EH (cell line): ENCODE measurements around the gene SRGAP2C.
A peak's percentile ranks its signal among the peaks of the same experiment; 100 is the strongest.
"Not testable (repeated sequence)": the region's sequence is repeated elsewhere in the genome, so short reads cannot be mapped to it uniquely, and the experiment has no call there.

Source experiments
- DNase-seq: peaks from one replicate; pipeline ENCODE4 v3.0.0-alpha.2; 2015; ENCODE audit warnings: low read depth

Gene SRGAP2C

DNA sequence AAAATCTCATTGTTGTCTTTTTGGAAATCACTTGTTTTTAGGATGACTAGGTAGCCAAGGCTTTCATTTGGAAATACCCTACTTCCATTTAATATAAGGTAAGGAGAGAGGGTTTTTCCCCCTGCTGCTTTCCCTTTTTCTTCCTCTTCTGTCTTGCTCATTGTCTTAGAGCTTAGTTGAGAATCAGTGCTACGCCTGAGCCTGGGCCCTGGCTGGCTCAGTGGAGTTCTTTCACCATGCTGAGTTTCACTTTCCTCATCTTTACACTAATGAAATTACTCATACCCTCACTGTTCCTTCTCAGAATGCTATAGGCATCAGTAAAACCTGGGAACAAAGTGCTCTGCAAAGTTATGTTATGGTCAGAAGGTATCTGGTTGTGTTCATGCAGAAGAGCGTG, 154.8 kb downstream of the SRGAP2C start:
- not testable (repeated sequence) for DNase-seq

DNA sequence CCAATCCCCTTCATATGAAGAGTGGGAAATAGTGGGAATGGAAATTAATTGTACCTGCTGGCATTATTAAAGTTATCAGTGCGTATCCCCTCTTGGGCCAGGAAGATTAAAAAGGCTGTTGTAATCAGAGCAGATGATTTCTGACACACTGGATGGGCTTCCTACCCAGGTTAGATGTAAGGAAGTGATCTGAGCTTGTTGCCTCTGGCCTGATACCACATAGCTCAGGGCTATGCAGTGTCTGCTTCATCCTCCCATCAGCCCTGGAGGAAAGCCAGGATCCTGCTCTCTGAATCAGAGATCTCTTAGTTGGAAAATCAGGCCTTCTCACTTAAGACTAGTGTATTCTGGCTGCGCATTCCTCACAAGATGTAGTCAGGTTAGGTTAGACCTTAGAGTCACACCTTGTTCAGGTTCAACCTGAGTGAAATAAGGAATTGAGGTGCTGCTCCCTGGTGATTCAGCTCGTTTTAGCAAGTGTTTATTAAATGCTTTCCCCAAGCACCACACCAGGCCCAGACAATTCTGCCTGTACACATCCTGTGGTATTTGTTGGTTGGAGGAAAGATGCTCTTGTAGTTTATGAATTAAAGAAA, 158.6 kb downstream of the SRGAP2C start:
- peak; percentile 75 for DNase-seq

DNA sequence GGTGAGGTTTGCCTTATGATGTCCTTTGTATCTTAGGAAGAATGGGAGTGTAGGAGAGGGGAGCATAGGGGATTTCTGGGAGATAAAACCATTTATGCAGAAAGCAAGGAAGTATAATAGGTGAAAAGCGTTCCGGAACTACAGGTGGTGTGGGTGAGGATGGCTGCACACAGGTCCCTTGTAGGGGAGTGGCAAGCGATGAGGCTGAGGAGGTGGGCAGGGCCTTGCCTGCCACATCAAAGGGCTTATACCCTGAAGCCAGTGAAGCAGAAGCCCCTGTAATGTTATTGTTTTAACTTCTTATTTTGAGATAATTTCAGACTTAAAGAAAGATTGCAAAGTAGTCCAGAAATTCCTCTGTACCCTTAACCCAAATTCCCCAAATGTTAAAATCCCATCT, 159.6 kb downstream of the SRGAP2C start:
- DNase-seq: not testable (repeated sequence)

DNA sequence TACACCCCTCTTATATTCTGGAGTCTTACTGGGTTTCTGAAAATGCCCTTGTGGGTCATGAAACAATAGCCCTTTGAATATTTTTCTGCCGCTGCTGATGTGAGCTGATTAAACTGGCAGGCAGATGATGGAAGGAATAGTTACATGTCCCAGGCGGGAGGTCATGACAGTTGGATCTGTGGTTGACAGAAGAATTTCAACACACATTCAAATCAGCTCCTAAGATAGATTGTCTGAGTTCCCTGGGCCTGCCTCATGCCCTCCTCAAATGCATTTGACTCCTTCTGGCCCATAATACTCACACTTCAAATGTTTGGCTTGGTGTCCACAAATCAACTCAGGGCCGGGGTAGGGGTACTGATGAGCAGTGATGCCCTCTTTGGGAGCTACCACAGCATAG, 161.9 kb downstream of the SRGAP2C start:
- not testable (repeated sequence) for DNase-seq

DNA sequence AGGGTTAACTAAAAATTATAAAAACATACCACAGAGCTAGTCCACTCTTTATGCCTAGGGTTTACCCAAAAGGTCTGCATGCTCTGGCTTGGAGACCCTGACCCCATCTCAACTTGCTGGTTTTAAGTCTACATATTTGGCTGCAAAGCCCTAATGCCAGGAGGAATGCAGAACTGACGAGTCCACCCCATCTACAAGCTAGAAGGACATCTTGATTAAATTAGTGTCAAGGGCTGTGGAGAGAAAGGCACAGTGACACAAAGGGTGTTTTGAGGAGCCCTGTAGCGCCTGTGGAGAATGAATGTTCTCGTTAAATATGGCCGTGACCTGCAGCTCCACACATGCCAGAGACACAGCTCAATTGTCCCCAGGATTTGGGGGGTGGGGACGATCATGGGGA, 162.7 kb downstream of the SRGAP2C start:
- DNase-seq: peak; percentile 43

DNA sequence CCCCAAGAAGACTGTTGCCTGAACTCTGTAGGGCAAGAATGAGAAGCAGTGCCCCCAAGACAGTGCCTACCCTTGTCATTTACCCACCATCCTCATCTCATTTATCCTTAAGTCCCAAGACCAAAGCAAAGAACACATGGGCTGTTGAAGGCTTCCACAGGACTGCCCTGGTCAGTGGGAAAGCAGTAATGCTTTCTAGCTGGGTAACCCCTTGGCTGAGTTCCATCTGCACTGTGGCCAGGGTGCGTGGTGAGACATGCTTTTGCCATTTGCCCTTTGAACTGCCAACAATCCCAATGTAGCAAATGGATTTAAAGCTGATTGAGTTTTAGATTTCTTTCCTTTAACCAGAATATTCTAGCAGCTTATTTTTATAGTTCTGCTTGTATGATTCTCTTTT, 163.3 kb downstream of the SRGAP2C start:
- not testable (repeated sequence) for DNase-seq

DNA sequence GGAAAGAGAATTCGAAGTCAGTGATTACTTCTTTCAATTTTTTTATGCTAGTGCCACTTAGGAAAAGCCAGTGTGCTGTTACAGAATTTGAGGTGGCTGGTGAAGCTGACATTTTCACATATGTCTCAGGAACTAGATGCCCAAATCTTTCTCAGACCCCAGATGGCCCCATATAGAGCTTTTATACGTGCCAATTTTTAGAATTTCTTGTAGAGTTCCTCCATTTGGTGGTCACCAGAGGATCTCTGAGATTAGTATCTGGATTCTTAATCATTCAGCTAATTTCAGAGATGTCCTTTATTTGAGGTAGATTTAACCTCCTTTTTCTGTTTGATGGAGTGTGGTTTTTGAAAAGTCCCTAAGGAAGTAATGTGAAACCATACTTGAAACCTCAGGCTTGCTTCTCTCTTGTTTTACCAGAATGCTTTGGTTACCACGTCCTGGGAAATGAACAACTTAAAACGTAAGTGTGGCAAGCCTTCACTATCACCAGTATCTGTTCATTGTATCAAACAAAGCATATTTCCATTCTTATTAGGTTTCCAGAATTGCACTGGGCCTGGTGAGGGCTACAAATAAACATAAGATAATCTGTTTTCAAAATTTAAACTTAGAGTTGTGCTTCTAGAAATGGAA, 164.7 kb downstream of the SRGAP2C start:
- DNase-seq: not testable (repeated sequence)

DNA sequence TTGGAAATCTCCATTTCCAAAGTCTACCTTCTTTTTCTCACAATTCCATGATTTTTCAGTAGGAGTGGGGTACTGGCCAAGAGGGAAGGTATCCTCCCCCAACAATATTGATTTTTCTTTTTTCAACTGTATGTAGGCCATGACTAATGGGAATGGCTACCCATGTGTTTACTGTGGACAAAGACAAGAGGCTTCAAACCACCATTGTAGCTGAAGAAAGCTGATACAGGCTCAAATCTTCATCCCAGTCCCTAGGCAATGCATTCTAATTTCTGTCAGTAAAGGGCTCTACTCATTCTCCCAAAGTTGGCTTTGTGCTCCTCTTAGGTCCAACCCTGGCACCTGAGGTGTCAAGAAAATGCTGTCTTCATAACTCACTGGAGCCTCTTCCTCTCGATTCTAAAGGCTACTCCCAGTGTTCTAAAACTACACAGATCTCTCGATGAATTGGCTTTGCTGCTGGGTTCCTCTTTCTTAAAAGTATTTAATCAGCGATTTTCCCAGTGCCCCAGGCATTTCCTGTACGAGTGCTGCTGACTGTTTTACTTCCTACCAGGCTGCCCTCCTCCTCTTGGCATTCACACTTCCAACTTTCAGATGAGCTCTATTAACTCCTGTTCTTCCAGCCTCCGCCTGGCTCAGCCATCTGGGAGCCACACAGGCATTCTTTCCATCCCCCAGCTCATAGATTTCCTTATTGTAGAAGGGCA, 171.1 kb downstream of the SRGAP2C start:
- DNase-seq: not testable (repeated sequence)

DNA sequence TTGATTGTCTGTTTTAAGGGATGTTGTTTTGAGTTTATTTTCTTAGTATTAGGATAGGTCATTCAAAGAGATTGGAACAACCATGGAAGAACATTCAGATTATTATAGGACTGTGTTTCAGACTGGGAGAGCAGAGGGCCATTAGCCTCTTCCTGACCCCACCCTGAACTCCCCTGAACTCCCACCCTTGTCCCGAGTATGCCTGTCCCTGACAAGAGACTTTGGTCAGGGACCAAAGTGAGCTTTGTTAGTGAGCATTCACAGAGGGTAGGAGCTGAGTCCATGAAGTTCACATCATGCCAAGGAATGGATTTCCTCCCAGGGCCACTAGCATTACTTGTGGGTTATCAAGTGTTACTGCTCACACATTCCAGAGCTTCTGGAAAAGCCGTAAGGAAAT, 172.0 kb downstream of the SRGAP2C start:
- DNase-seq: not testable (repeated sequence)

DNA sequence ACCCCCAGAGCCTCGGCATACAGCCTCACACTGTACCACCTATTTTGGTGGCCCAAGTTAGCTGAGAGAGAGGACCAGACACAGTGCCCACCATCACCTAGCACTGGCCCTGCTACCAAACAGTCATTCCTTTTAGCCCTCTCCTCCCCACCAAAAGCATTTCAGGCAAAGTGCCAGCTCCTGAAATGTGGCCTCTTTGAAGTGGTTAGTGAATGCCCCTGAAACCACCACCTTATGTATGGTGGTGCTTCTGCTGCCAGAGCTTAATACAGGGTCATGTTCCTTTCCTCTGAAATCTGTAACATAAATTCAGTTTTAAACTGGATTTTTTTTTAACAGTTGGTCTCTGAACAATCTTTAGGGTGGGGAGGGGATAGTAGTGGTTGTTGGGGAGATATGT, 175.8 kb downstream of the SRGAP2C start:
- not testable (repeated sequence) for DNase-seq

DNA sequence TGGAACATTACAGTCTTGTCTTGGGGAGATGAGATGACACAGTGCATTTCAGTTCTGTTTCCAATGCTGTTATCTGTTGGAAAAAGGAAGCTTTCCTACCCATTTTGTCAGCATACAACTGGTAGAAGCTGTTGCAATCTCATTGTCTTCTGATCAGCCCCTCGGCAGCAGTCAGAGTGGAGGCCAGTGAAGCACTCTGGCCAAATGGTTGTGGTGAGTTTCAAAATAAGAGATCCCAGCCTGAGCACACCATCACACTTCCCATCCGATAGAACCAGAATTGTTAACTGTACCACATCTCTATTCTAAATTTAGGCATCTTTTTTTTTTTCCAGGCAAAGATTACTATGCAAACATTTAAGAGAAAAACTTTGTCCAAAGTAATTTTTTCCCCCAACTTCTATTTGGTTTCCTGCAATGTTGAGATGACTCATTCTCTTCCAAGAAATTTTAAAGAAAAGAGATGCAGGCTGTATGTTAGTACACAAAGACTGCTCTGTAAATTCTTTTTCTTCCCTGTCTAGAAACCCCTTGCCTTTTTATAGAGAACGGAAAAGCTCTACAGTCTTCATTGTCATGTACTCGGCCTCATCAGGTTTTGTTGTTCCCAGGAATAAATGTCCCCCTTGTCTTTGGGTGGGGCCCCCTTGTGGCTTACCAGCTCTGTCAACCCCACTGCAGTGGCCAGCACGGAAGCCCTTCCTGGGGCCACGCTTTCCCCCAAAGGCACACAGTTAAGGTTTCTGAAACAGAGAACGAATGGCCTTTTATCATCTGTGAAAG, 176.9 kb downstream of the SRGAP2C start:
- DNase-seq: not testable (repeated sequence)

DNA sequence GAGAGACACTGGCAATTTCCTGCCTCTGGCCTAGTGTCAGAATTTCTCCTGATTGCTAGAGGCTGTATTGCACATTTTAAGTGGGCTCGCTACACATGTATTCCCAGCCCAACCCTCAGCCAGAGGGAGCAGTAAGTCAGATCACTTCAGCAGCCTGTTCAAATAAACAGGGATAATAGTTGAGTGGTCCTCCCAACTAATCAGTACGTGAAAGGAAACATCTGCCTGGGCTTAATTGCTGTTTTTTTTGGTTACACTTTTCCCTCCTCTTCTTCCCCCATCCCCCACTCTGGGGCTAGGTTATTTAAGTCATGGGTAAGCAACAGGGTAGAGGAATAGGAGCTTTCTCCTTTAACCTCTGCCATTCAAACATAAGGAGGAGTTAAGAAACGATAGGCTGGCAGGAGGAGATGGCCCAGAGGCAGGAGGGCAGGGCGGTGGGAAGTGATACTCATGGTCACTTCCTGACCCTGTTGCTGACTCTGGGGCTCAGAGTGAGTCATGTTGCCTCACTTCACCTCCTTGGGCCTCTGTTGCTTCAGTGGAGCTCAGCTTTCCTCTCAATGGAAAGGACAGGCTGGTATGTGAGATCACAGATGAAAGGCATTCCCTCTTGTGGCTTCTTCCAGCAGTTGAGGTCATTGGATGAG, 177.6 kb downstream of the SRGAP2C start:
- not testable (repeated sequence) for DNase-seq

DNA sequence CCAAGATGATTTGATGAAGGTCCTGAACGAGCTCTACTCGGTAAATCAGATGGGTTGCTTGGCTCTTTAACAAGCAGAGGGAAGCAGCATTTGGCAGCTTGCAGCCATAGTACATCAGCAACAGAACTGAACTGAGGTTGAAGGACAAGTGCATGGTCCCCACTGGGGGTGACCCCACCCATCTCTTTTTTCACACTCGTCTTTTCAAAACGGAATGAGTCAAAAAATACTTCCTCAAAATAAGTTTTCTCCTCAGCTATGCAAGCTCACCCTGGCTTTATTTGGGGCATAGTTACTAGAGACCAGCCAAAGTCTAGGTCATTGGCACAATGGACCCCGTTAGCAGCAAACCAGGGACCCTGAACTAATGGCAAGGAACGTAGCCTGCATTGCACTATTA, 180.5 kb downstream of the SRGAP2C start:
- DNase-seq: not testable (repeated sequence)

DNA sequence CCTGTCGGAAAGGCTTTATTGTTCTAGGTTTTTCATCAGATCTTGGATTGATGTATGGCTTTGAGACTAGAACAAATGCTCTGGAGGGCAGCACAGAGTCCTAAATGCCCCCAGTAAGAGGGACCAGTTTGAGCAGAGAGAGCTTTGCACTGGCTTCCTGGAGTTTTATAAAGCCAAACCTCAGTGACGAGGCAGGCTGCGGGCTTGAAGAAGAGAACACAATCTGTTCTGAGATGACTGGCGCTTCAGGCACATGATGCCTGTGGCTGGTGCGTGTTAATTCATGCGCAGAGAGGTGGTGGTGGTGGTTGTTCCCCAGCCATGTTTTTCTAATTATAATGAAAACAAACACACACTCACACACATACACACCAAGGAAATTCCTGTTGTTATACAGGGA, 180.9 kb downstream of the SRGAP2C start:
- DNase-seq: peak; percentile 30

DNA sequence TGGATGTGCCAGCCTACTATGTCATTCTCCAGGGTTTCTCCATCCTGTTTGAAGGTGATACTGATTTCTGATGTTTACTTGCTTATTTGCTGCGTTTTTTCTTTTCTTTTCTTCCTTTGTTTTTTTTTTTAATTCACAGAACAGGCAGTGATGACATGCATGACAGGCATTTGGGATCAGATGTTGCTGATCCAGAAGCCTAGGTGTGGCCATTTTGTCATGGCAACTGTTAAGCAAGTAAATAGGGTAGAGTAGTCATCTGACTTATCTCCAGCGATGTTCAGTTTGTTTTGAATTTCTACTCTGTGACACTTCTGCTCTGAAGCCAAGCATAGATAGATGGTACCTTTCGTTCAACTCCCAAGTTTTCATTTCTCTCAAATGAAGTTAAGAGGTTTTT, 181.4 kb downstream of the SRGAP2C start:
- not testable (repeated sequence) for DNase-seq

DNA sequence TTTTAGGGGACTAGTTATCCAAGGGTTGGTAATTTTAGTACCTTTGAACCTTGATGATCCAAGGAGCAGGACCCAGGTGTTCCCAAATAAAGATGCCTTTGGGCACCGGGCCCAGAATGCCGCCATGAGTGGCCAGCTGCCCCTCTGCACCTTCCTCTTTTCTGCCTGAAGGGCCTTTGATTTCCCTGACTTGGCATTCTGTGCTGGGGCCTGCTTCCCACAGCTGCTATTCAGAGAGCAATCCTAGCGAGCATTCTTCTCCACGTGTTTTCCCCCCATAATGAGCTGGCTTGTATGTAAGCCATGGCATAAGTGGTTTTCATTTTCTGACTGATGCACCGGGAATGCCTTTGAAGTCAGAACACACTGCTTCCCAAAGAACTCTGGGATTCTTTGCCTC, 184.1 kb downstream of the SRGAP2C start:
- not testable (repeated sequence) for DNase-seq

DNA sequence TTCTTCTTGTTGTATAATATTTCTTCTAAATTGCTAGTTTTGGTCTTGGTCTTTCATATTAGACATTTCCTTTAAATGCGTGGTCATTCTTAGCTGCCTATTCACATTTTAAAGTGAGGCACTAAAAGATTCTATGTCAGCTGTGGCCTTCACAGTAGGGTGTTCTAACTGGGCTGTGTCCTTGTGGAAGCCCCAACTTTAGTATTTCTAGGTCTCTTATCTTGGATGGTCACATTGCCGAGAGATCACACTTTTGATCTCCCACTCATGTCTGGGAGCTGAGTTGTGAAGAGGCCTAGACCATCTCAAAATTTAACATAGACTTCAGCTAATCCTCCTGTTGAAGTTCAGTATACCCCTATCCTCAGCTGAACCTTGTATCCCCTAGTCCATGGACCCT, 185.2 kb downstream of the SRGAP2C start:
- not testable (repeated sequence) for DNase-seq

DNA sequence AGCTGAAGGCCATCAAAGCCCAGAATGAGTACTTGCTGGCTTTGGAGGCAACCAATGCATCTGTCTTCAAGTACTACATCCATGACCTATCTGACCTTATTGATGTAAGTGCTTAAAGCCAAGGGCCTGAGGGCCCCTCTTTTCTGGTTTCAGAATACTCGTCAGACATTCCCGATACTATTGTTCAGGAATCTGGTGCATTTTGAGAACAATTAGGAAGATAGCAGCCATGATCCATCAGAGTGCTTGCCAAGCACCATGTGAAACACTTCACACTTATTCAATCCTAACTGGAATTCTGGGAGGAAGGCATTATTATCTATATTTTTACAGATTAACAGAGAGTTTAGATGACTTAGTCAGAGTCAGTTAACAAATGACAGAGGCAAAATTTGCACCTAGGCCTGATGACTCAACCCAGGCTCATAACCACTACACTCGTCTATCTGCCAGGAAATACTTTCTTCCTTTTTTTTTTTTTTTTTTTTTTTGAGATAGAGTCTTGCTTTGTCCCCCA, 190.1 kb downstream of the SRGAP2C start:
- peak; percentile 45 for DNase-seq

DNA sequence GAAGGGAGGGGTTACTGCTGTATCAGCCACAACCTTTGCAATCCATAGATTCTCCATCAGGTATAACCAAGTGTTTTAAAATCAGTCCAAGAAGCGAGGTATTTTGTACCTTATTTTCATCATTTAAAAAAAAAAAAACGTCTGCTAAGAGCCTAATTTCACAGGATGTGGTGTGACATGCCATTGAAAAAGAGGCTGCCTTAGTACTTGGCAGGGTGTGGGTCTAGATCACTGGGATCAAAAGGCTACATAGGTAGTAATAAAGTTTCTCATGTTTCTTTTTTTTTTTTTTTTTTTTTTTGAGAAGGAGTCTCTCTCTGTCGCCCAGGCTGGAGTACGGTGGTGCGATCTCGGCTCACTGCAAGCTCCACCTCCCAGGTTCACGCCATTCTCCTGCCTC, 192.2 kb downstream of the SRGAP2C start:
- DNase-seq: not testable (repeated sequence)

DNA sequence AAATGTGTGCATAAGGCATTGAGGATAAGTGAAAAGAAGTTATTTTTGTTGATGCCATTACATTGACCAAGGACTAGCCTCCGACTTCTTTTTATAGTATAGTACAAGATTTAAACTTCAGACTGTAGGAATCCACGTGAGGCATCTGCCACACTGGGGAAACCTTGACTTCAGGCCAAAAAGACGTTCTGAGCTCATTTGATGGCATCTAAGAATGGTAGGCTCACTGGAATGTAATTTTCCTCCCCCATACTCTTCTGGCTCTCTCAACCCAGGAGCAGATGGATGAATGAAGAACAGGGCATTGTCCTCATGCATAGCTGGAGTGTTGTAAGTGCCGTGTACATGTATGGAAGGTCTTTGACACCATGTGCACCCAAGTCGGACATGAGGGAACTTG, 194.0 kb downstream of the SRGAP2C start:
- DNase-seq: peak; percentile 18

DNA sequence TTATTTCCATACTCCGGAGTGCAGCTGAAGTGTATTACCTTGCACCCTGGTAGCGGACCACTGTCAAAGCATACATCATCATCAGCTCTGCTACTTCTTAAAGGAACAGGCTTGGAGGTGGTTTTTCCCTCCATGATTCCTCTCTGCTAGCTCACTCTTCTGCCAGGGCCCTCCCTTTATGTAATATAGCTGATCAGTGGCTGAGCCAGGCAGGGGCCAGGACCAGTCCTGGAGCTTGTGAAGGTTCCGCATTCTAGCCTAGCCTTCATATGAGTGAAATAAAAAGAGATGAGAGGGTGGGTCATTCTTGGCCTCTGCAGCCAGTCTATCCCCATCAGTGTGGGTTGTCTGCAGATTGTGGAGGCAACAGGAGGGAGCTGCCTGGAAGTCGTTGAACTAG, 200.0 kb downstream of the SRGAP2C start:
- peak; percentile 4 for DNase-seq

DNA sequence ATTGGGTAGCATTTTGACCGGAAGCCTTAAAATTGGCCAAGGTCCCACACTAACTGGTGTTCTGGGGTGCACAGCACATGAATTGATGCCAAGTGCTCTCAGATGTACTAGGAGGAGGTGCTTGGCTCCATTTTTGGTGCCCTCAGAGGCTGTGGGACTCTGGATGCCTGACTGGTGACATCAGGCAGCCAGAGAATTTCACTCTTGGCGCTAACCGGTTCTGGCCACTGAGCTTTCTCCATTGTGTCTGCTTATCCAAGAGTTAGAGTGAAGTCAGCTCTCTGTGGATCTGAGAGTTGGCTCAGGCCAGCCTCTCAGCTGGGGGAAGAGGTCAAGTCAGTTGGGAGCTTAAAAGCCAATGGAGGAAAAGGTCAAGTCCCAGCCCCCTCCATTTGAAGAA, 200.4 kb downstream of the SRGAP2C start:
- DNase-seq: not testable (repeated sequence)
